Measurements from ENCODE around the gene BCAT1.

Gene BCAT1

GRCh38 chr12:24798335-24798734 is 150.6 kb downstream of the BCAT1 start:
- H3K4me3 ChIP-seq (ENCODE audit: low read depth, low read length): no peak overlapping the region
- TF ChIP-seq CTCF (IDR thresholded peaks at IDR 0.05; ENCODE audit: borderline replicate concordance, insufficient read depth, low read depth, low read length): no peak

- no peak for TF ChIP-seq CTCF (IDR thresholded peaks at IDR 0.05; ENCODE audit: borderline replicate concordance, insufficient read depth, low read depth, low read length)
- H3K4me3 ChIP-seq (ENCODE audit: low read depth, low read length): no peak overlapping the region
These were observed 151.0 kb downstream of the BCAT1 start for GRCh38 chr12:24797901-24798300.

- H3K4me3 ChIP-seq (ENCODE audit: low read depth, low read length): no peak overlapping the region
- no peak for TF ChIP-seq CTCF (IDR thresholded peaks at IDR 0.05; ENCODE audit: borderline replicate concordance, insufficient read depth, low read depth, low read length)
These were observed 152.0 kb downstream of the BCAT1 start for GRCh38 chr12:24796876-24797275.

GRCh38 chr12:24795699-24796347 is 153.1 kb downstream of the BCAT1 start:
- no peak for TF ChIP-seq CTCF (IDR thresholded peaks at IDR 0.05; ENCODE audit: borderline replicate concordance, insufficient read depth, low read depth, low read length)
- no peak overlapping the region for H3K4me3 ChIP-seq (ENCODE audit: low read depth, low read length)

GRCh38 chr12:24791622-24792021 is 157.3 kb downstream of the BCAT1 start:
- TF ChIP-seq CTCF (IDR thresholded peaks at IDR 0.05; ENCODE audit: borderline replicate concordance, insufficient read depth, low read depth, low read length): no peak
- H3K4me3 ChIP-seq (ENCODE audit: low read depth, low read length): no peak overlapping the region

GRCh38 chr12:24788886-24789285 is 160.0 kb downstream of the BCAT1 start:
- TF ChIP-seq CTCF (IDR thresholded peaks at IDR 0.05; ENCODE audit: borderline replicate concordance, insufficient read depth, low read depth, low read length): no peak
- H3K4me3 ChIP-seq (ENCODE audit: low read depth, low read length): no peak overlapping the region

- no peak overlapping the region for H3K4me3 ChIP-seq (ENCODE audit: low read depth, low read length)
- no peak for TF ChIP-seq CTCF (IDR thresholded peaks at IDR 0.05; ENCODE audit: borderline replicate concordance, insufficient read depth, low read depth, low read length)
These were observed 168.1 kb downstream of the BCAT1 start for GRCh38 chr12:24780697-24781368.

Measured in GM12875 (cell line).